ENCODE measurements around the gene ATAD1.
A peak's percentile ranks its signal among the peaks of the same experiment; 100 is the strongest.
"Not testable (repeated sequence)": the region's sequence is repeated elsewhere in the genome, so short reads cannot be mapped to it uniquely, and the experiment has no call there.

Gene ATAD1

GRCh38 chr10:87752566-87752965 is 65.5 kb downstream of the ATAD1 start:
- peak; percentile 53 for DNase-seq

GRCh38 chr10:87751274-87751673 is 66.8 kb downstream of the ATAD1 start:
- DNase-seq, result no peak

- DNase-seq, result no peak
These were observed 67.2 kb downstream of the ATAD1 start for GRCh38 chr10:87750817-87751216.

- no peak for DNase-seq
These were observed 67.9 kb downstream of the ATAD1 start for GRCh38 chr10:87750001-87750671.

- not testable (repeated sequence) for DNase-seq
These were observed 69.8 kb downstream of the ATAD1 start for GRCh38 chr10:87748244-87748643.

GRCh38 chr10:87746911-87747310 is 71.1 kb downstream of the ATAD1 start:
- DNase-seq, result no peak

- no peak for DNase-seq
These were observed 73.4 kb downstream of the ATAD1 start for GRCh38 chr10:87744606-87745005.

- peak; percentile 75 for DNase-seq
These were observed 74.9 kb downstream of the ATAD1 start for GRCh38 chr10:87742992-87743610.

- DNase-seq, result peak; percentile 90
These were observed 77.8 kb downstream of the ATAD1 start for GRCh38 chr10:87740254-87740655.

GRCh38 chr10:87739703-87740102 is 78.3 kb downstream of the ATAD1 start:
- no peak for DNase-seq

- not testable (repeated sequence) for DNase-seq
These were observed 79.8 kb downstream of the ATAD1 start for GRCh38 chr10:87738253-87738652.

GRCh38 chr10:87734987-87735827 is 82.8 kb downstream of the ATAD1 start:
- DNase-seq, result peak; percentile 50

GRCh38 chr10:87733081-87733480 is 84.9 kb downstream of the ATAD1 start:
- DNase-seq, result no peak

GRCh38 chr10:87729940-87730339 is 88.1 kb downstream of the ATAD1 start:
- DNase-seq, result no peak

- DNase-seq, result no peak
These were observed 93.2 kb downstream of the ATAD1 start for GRCh38 chr10:87724789-87725188.

- DNase-seq, result no peak
These were observed 94.5 kb downstream of the ATAD1 start for GRCh38 chr10:87723500-87723899.

GRCh38 chr10:87722716-87723115 is 95.3 kb downstream of the ATAD1 start:
- no peak for DNase-seq

- DNase-seq, result no peak
These were observed 96.2 kb downstream of the ATAD1 start for GRCh38 chr10:87721781-87722180.

- DNase-seq, result no peak
These were observed 97.4 kb downstream of the ATAD1 start for GRCh38 chr10:87720665-87721064.

- no peak for DNase-seq
These were observed 101.7 kb downstream of the ATAD1 start for GRCh38 chr10:87716348-87716670.

GRCh38 chr10:87715552-87716347 is 102.3 kb downstream of the ATAD1 start:
- DNase-seq, result peak; percentile 8

- DNase-seq, result no peak
These were observed 104.3 kb downstream of the ATAD1 start for GRCh38 chr10:87713707-87714106.

Measured in suppressor macrophage treated with lipopolysaccharide for 4 hours (primary cell).